Hair follicle dermal papilla cell (primary cell): ENCODE data around the gene DHX32. TPM values are rescaled to one million over a fixed set of nuclear protein-coding genes. Genes with fewer than 3 reads are reported as not detected.

Experiments used
- small RNA-seq: library from RNA; depleted of rRNA; stranded (forward); fragments of <200 nt; gene quantifications from one replicate; pipeline ENCODE3, GENCODE V24; 2012
- total RNA-seq: library from RNA; depleted of rRNA; stranded (reverse); fragments of >200 nt; gene quantifications from 2 replicates; pipeline ENCODE4 v1.2.3, GENCODE V29; 2012

The DHX32 gene
- 31.6 and 35.2 TPM in 2 replicates for total RNA-seq

GRCh38 chr10:125881192-125881591 is at the start of gene DHX32:
DHX32 (minus strand) TSS chr10:125881292; CDS start chr10:125880824, 468 bp downstream.

GRCh38 chr10:125896088-125896934 is 15.2 kb upstream of the DHX32 start, which contains the start of gene FANK1:
FANK1 (plus strand) TSS chr10:125896564; CDS start chr10:125896643, 79 bp downstream.

GRCh38 chr10:125822878-125823662 is 58.0 kb downstream of the DHX32 start, which contains the start of the genes BCCIP and UROS:
BCCIP (plus strand) TSS chr10:125823546; CDS start chr10:125823558, 12 bp downstream.
UROS (minus strand) TSS chr10:125823258; CDS start chr10:125816499, 6,759 bp downstream.

Small RNA genes lying within 50 kb of the gene (small RNA-seq; reads per million reads assigned to genes)
- gene MIR4484 = not detected
- not detected for gene RF00017
- gene RNU2-42P = not detected

Other genes starting within 250 kb of the DHX32 start
- gene TEX36, start 198.1 kb downstream of the DHX32 start, total RNA-seq = 0.24 and 0.32 TPM in 2 replicates
- 18.6 and 27.7 TPM in 2 replicates for gene EDRF1, start 161.6 kb downstream of the DHX32 start, total RNA-seq
- gene MMP21, start 105.5 kb downstream of the DHX32 start, total RNA-seq = 0.12 TPM in 1 of 2 replicates, not detected in the other
- 58.4 and 76.0 TPM in 2 replicates for gene UROS, start 58.0 kb downstream of the DHX32 start, total RNA-seq
- gene BCCIP, start 57.7 kb downstream of the DHX32 start, total RNA-seq = 21.6 and 24.9 TPM in 2 replicates
- gene FANK1, start 15.3 kb upstream of the DHX32 start, total RNA-seq = 1.5 and 2.1 TPM in 2 replicates